Adrenal gland (tissue), 5 donors: ENCODE data around the gene HAVCR2.

ENCODE experiments used
- POLR2A ChIP-seq, 2 donors: fragments of 450-650 bp; IDR thresholded peaks; one replicate each; pipeline ENCODE4 v1.6.1; 2017; ENCODE audit warnings: antibody characterized with exemption in 2 of 2, mild to moderate bottlenecking in 2 of 2, moderate library complexity in 1 of 2
- TF ChIP-seq, protein P1 (sequence below), 6 experiments: fragments of 450-650 bp in 4 of 6; fragments of 200-600 bp in 2 of 6; sonication (generic) in 1 of 6; IDR thresholded peaks; 1 replicate in 5 of 6; 2 replicates in 1 of 6; pipeline versions ENCODE4 v1.5.1 to v1.8.0; 2016 to 2021; ENCODE audit warnings: antibody characterized with exemption in 6 of 6, mild to moderate bottlenecking in 2 of 6, moderate library complexity in 1 of 6
- donor health status: DM: no; HTN: no; CAD: no.

- TF ChIP-seq, protein P1, sequence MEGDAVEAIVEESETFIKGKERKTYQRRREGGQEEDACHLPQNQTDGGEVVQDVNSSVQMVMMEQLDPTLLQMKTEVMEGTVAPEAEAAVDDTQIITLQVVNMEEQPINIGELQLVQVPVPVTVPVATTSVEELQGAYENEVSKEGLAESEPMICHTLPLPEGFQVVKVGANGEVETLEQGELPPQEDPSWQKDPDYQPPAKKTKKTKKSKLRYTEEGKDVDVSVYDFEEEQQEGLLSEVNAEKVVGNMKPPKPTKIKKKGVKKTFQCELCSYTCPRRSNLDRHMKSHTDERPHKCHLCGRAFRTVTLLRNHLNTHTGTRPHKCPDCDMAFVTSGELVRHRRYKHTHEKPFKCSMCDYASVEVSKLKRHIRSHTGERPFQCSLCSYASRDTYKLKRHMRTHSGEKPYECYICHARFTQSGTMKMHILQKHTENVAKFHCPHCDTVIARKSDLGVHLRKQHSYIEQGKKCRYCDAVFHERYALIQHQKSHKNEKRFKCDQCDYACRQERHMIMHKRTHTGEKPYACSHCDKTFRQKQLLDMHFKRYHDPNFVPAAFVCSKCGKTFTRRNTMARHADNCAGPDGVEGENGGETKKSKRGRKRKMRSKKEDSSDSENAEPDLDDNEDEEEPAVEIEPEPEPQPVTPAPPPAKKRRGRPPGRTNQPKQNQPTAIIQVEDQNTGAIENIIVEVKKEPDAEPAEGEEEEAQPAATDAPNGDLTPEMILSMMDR (IDR thresholded peaks at IDR 0.05): no peak
- no peak for TF ChIP-seq POLR2A (IDR thresholded peaks at IDR 0.05)
Measured at GRCh38 chr5:157143127-157143971, 34.5 kb upstream of the HAVCR2 start.
